ENCODE results near the gene TMEM86B.
A peak's percentile ranks its signal among the peaks of the same experiment; 100 is the strongest.
"Not testable (repeated sequence)": the region's sequence is repeated elsewhere in the genome, so short reads cannot be mapped to it uniquely, and the experiment has no call there.

TMEM86B gene

GRCh38 chr19:55224038-55224665 is 4.4 kb downstream of the TMEM86B start:
- H3K4me1 ChIP-seq (ENCODE audit: insufficient read depth, low read length) = no peaks in the 10 kb centered on the region
- no peak overlapping the region for H3K9ac ChIP-seq (ENCODE audit: low read depth, low read length)
- H3K36me3 ChIP-seq (ENCODE audit: insufficient read depth, low read depth, low read length) = no peaks in the 10 kb centered on the region; the same call in 1 of the 2 replicates
- no peaks in the 10 kb centered on the region for H3K27me3 ChIP-seq (ENCODE audit: insufficient read depth, low read length)
- no peak overlapping the region for H3K4me3 ChIP-seq (ENCODE audit: low read length)
- no peak overlapping the region for H3K27ac ChIP-seq (ENCODE audit: low read length)
- no peaks in the 10 kb centered on the region for H3K9me3 ChIP-seq (ENCODE audit: insufficient read depth, low read depth, low read length)

- no peak overlapping the region for H3K9ac ChIP-seq (ENCODE audit: low read depth, low read length)
- no peaks in the 10 kb centered on the region; the same call in 1 of the 2 replicates for H3K36me3 ChIP-seq (ENCODE audit: insufficient read depth, low read depth, low read length)
- H3K4me1 ChIP-seq (ENCODE audit: insufficient read depth, low read length) = no peaks in the 10 kb centered on the region
- no peaks in the 10 kb centered on the region for H3K9me3 ChIP-seq (ENCODE audit: insufficient read depth, low read depth, low read length)
- no peak overlapping the region for H3K27ac ChIP-seq (ENCODE audit: low read length)
- no peaks in the 10 kb centered on the region for H3K27me3 ChIP-seq (ENCODE audit: insufficient read depth, low read length)
- H3K4me3 ChIP-seq (ENCODE audit: low read length) = no peak overlapping the region
Observed at GRCh38 chr19:55223291-55224037, 5.1 kb downstream of the TMEM86B start.

- Histone ChIP-seq H3K9me3 (ENCODE audit: insufficient read depth, low read depth, low read length) (no peaks in the 10 kb centered on the region), H3K36me3 (ENCODE audit: insufficient read depth, low read depth, low read length) (no peaks in the 10 kb centered on the region), H3K4me1 (ENCODE audit: insufficient read depth, low read length) (no peaks in the 10 kb centered on the region), H3K4me3 (ENCODE audit: low read length) (no peak overlapping the region), H3K27me3 (ENCODE audit: insufficient read depth, low read length) (no peaks in the 10 kb centered on the region), H3K9ac (ENCODE audit: low read depth, low read length) (no peak overlapping the region), H3K27ac (ENCODE audit: low read length) (no peak overlapping the region)
Observed at GRCh38 chr19:55220525-55220924, 8.0 kb downstream of the TMEM86B start.

- Histone ChIP-seq H3K27ac (ENCODE audit: low read length) (no peak overlapping the region), H3K4me1 (ENCODE audit: insufficient read depth, low read length) (no peaks in the 10 kb centered on the region), H3K4me3 (ENCODE audit: low read length) (peak overlapping the region; percentile 76), H3K9me3 (ENCODE audit: insufficient read depth, low read depth, low read length) (no peaks in the 10 kb centered on the region), H3K36me3 (ENCODE audit: insufficient read depth, low read depth, low read length) (no peaks in the 10 kb centered on the region), H3K9ac (ENCODE audit: low read depth, low read length) (peak overlapping the region; percentile 60; the same call in 1 of the 2 replicates), H3K27me3 (ENCODE audit: insufficient read depth, low read length) (no peaks in the 10 kb centered on the region)
Observed at GRCh38 chr19:55216461-55217198, 11.9 kb downstream of the TMEM86B start.

GRCh38 chr19:55213547-55213946 is 15.0 kb downstream of the TMEM86B start:
- H3K4me1 ChIP-seq (ENCODE audit: insufficient read depth, low read length) = no peaks in the 10 kb centered on the region
- no peaks in the 10 kb centered on the region for H3K27me3 ChIP-seq (ENCODE audit: insufficient read depth, low read length)

GRCh38 chr19:55212447-55212846 is 16.1 kb downstream of the TMEM86B start:
- no peak overlapping the region for H3K27ac ChIP-seq (ENCODE audit: low read length)
- H3K9me3 ChIP-seq (ENCODE audit: insufficient read depth, low read depth, low read length) = no peaks in the 10 kb centered on the region
- H3K4me1 ChIP-seq (ENCODE audit: insufficient read depth, low read length) = no peaks in the 10 kb centered on the region
- no peaks in the 10 kb centered on the region for H3K27me3 ChIP-seq (ENCODE audit: insufficient read depth, low read length)
- no peaks in the 10 kb centered on the region for H3K36me3 ChIP-seq (ENCODE audit: insufficient read depth, low read depth, low read length)
- H3K9ac ChIP-seq (ENCODE audit: low read depth, low read length) = no peak overlapping the region
- no peak overlapping the region for H3K4me3 ChIP-seq (ENCODE audit: low read length)

More at GRCh38 chr19:55213547-55213946, 15.0 kb downstream of the TMEM86B start:
- H3K27ac ChIP-seq (ENCODE audit: low read length) = no peak overlapping the region
- H3K9me3 ChIP-seq (ENCODE audit: insufficient read depth, low read depth, low read length) = no peaks in the 10 kb centered on the region
- H3K4me3 ChIP-seq (ENCODE audit: low read length) = no peak overlapping the region
- H3K36me3 ChIP-seq (ENCODE audit: insufficient read depth, low read depth, low read length) = no peaks in the 10 kb centered on the region
- H3K9ac ChIP-seq (ENCODE audit: low read depth, low read length) = no peak overlapping the region

- Histone ChIP-seq H3K9ac (ENCODE audit: low read depth, low read length) (no peak overlapping the region), H3K27me3 (ENCODE audit: insufficient read depth, low read length) (no peaks in the 10 kb centered on the region; the same call in 1 of the 2 replicates), H3K27ac (ENCODE audit: low read length) (no peak overlapping the region), H3K9me3 (ENCODE audit: insufficient read depth, low read depth, low read length) (no peaks in the 10 kb centered on the region), H3K4me1 (ENCODE audit: insufficient read depth, low read length) (no peaks in the 10 kb centered on the region), H3K36me3 (ENCODE audit: insufficient read depth, low read depth, low read length) (no peaks in the 10 kb centered on the region), H3K4me3 (ENCODE audit: low read length) (no peak overlapping the region)
Observed at GRCh38 chr19:55209693-55210472, 18.7 kb downstream of the TMEM86B start.

- Histone ChIP-seq H3K27ac (ENCODE audit: low read length) (no peak within 1 kb of the TSS), H3K27me3 (ENCODE audit: insufficient read depth, low read length) (no peaks in the 10 kb centered on the region; the same call in 1 of the 2 replicates), H3K9ac (ENCODE audit: low read depth, low read length) (no peak within 1 kb of the TSS)
Observed at GRCh38 chr19:55208880-55209692, 19.5 kb downstream of the TMEM86B start, which contains the start of gene PTPRH. TSS of gene PTPRH (minus strand) at chr19:55209501. CDS start at chr19:55209433, 68 bp downstream.

GRCh38 chr19:55206664-55207500 is 21.7 kb downstream of the TMEM86B start:
- Histone ChIP-seq H3K4me3 (ENCODE audit: low read length) (no peak overlapping the region), H3K36me3 (ENCODE audit: insufficient read depth, low read depth, low read length) (no peaks in the 10 kb centered on the region), H3K9me3 (ENCODE audit: insufficient read depth, low read depth, low read length) (no peaks in the 10 kb centered on the region), H3K4me1 (ENCODE audit: insufficient read depth, low read length) (no peaks in the 10 kb centered on the region), H3K27me3 (ENCODE audit: insufficient read depth, low read length) (no peaks in the 10 kb centered on the region; the same call in 1 of the 2 replicates), H3K27ac (ENCODE audit: low read length) (no peak overlapping the region), H3K9ac (ENCODE audit: low read depth, low read length) (no peak overlapping the region)

More at GRCh38 chr19:55208880-55209692, 19.5 kb downstream of the TMEM86B start, which contains the start of gene PTPRH:
- no peaks in the 10 kb centered on the region for H3K4me1 ChIP-seq (ENCODE audit: insufficient read depth, low read length)
- H3K9me3 ChIP-seq (ENCODE audit: insufficient read depth, low read depth, low read length) = no peaks in the 10 kb centered on the region
- H3K36me3 ChIP-seq (ENCODE audit: insufficient read depth, low read depth, low read length) = no peaks in the 10 kb centered on the region
- H3K4me3 ChIP-seq (ENCODE audit: low read length) = no peak within 1 kb of the TSS

- H3K27me3 ChIP-seq (ENCODE audit: insufficient read depth, low read length) = peaks cover 16% of the 10 kb centered on the region
- H3K36me3 ChIP-seq (ENCODE audit: insufficient read depth, low read depth, low read length); H3K9ac ChIP-seq (ENCODE audit: low read depth, low read length): not testable (repeated sequence)
Observed at GRCh38 chr19:55202199-55202598, 26.4 kb downstream of the TMEM86B start.

More at GRCh38 chr19:55202199-55202598, 26.4 kb downstream of the TMEM86B start:
- not testable (repeated sequence) for H3K9me3 ChIP-seq (ENCODE audit: insufficient read depth, low read depth, low read length); H3K27ac ChIP-seq (ENCODE audit: low read length); H3K4me1 ChIP-seq (ENCODE audit: insufficient read depth, low read length); H3K4me3 ChIP-seq (ENCODE audit: low read length)

Data from iPS-20b (cell line).